GM18505 (cell line): Measurements from ENCODE around the gene PDP2.

Experiments
- ATAC-seq: cut with Tn5 transposase; IDR thresholded peaks from one replicate; pipeline ENCODE4 v1.9.1; 2021; ENCODE audit not compliant: unreplicated experiment
- POLR2A ChIP-seq: IDR thresholded peaks from 4 replicates; pipeline ENCODE4 v1.6.1; 2011; ENCODE audit warnings: borderline replicate concordance; ENCODE audit not compliant: insufficient read depth, insufficient read length; ENCODE audit errors: extremely low read depth

PDP2 gene

GRCh38 chr16:66846831-66847230 lies 33.5 kb upstream of the PDP2 start:
- TF ChIP-seq POLR2A = no peak
- ATAC-seq = no peak

- no peak for TF ChIP-seq POLR2A
- no peak for ATAC-seq
These were observed 32.7 kb upstream of the PDP2 start for GRCh38 chr16:66847533-66848067.

- no peak for TF ChIP-seq POLR2A
- ATAC-seq = no peak
These were observed 32.1 kb upstream of the PDP2 start for GRCh38 chr16:66848172-66848571.

- no peak for TF ChIP-seq POLR2A
- ATAC-seq = no peak
These were observed 31.3 kb upstream of the PDP2 start for GRCh38 chr16:66849021-66849420.

GRCh38 chr16:66849549-66849948 lies 30.8 kb upstream of the PDP2 start:
- TF ChIP-seq POLR2A = no peak
- no peak for ATAC-seq

- no peak for TF ChIP-seq POLR2A
- no peak for ATAC-seq
These were observed 30.1 kb upstream of the PDP2 start for GRCh38 chr16:66850115-66850815.

- TF ChIP-seq POLR2A = no peak
These were observed 28.9 kb upstream of the PDP2 start for GRCh38 chr16:66851166-66851964.

GRCh38 chr16:66853261-66854139 lies 26.8 kb upstream of the PDP2 start:
- no peak for ATAC-seq
- no peak for TF ChIP-seq POLR2A

More at GRCh38 chr16:66851166-66851964, 28.9 kb upstream of the PDP2 start:
- no peak for ATAC-seq

GRCh38 chr16:66856184-66856730 lies 24.1 kb upstream of the PDP2 start:
- ATAC-seq = no peak
- TF ChIP-seq POLR2A = no peak

GRCh38 chr16:66856801-66857200 lies 23.5 kb upstream of the PDP2 start:
- no peak for ATAC-seq
- no peak for TF ChIP-seq POLR2A

- no peak for TF ChIP-seq POLR2A
- ATAC-seq = no peak
These were observed 22.9 kb upstream of the PDP2 start for GRCh38 chr16:66857437-66857836.

GRCh38 chr16:66858740-66859396 lies 21.4 kb upstream of the PDP2 start:
- no peak for TF ChIP-seq POLR2A
- ATAC-seq = no peak
